Neuronal stem cell (in vitro differentiated cells): ENCODE data around the gene CD302.

Experiments used
- DNase-seq: peaks from one replicate; pipeline ENCODE4 v3.0.0-alpha.2; 2013; ENCODE audit warnings: low spot score
- H2AFZ ChIP-seq: one replicate; pipeline ENCODE4 v1.6.1; 2013; ENCODE audit warnings: mild to moderate bottlenecking, low read length, inconsistent platforms
- H2AK5ac ChIP-seq: 2 replicates; pipeline ENCODE4 v1.6.1; 2013; ENCODE audit warnings: low read depth, mild to moderate bottlenecking, inconsistent platforms, low read length, moderate library complexity, mixed read lengths
- H2BK120ac ChIP-seq: 2 replicates; pipeline ENCODE4 v1.6.1; 2013; ENCODE audit warnings: low read depth, mild to moderate bottlenecking, inconsistent platforms, low read length, moderate library complexity, mixed read lengths
- H2BK12ac ChIP-seq: one replicate; pipeline ENCODE4 v1.6.1; 2013; ENCODE audit warnings: low read length, inconsistent platforms
- H2BK15ac ChIP-seq: 2 replicates; pipeline ENCODE4 v1.6.1; 2013; ENCODE audit warnings: mild to moderate bottlenecking, low read length, inconsistent platforms, mixed read lengths
- H2BK5ac ChIP-seq: one replicate; pipeline ENCODE4 v1.6.1; 2013; ENCODE audit warnings: inconsistent platforms, mild to moderate bottlenecking, low read length, moderate library complexity
- H3K14ac ChIP-seq: one replicate; pipeline ENCODE4 v1.6.1; 2013; ENCODE audit warnings: low read length, inconsistent platforms
- H3K18ac ChIP-seq: 2 replicates; pipeline ENCODE4 v1.6.1; 2013; ENCODE audit warnings: low read length, inconsistent platforms
- H3K23ac ChIP-seq: 2 replicates; pipeline ENCODE4 v1.6.1; 2013; ENCODE audit warnings: low read depth, mild to moderate bottlenecking, mixed read lengths, low read length, inconsistent platforms; ENCODE audit not compliant: poor library complexity
- H3K27ac ChIP-seq: replicated peaks from 3 replicates; pipeline ENCODE4 v1.5.1; 2013; ENCODE audit warnings: low read length, inconsistent platforms
- H3K27me3 ChIP-seq, 3 experiments: 2 replicates each; pipeline ENCODE4 v1.6.1; 2013; ENCODE audit warnings: low read length in 3 of 3, mild to moderate bottlenecking in 2 of 3, inconsistent platforms in 1 of 3, low read depth in 1 of 3, mixed read lengths in 1 of 3, moderate library complexity in 1 of 3; ENCODE audit not compliant: control insufficient read depth in 3 of 3, insufficient read depth in 3 of 3
- H3K36me3 ChIP-seq, 2 donors: replicated peaks in 1 of 2; 2 replicates each; pipeline ENCODE4 v1.6.1; 2013; ENCODE audit warnings: low read length in 2 of 2; ENCODE audit not compliant: control insufficient read depth in 2 of 2, insufficient read depth in 2 of 2
- H3K4ac ChIP-seq: 2 replicates; pipeline ENCODE4 v1.6.1; 2013; ENCODE audit warnings: inconsistent platforms, mild to moderate bottlenecking, low read length, moderate library complexity
- H3K4me1 ChIP-seq, 2 donors: 1 replicate in 1 of 2; 2 replicates in 1 of 2; pipeline ENCODE4 v1.6.1; 2013; ENCODE audit warnings: low read length in 2 of 2, low read depth in 1 of 2; ENCODE audit not compliant: control insufficient read depth in 2 of 2, insufficient read depth in 1 of 2
- H3K4me2 ChIP-seq: one replicate; pipeline ENCODE4 v1.6.1; 2013; ENCODE audit warnings: mild to moderate bottlenecking, low read length, inconsistent platforms; ENCODE audit not compliant: insufficient read depth, poor library complexity, severe bottlenecking
- H3K4me3 ChIP-seq, 2 donors: 2 replicates each; pipeline ENCODE4 v1.5.1; 2013; ENCODE audit warnings: low read length in 2 of 2, mild to moderate bottlenecking in 2 of 2, inconsistent platforms in 1 of 2, moderate library complexity in 1 of 2
- H3K79me1 ChIP-seq: one replicate; pipeline ENCODE4 v1.6.1; 2013; ENCODE audit warnings: low read depth, mild to moderate bottlenecking, inconsistent platforms, low read length, moderate library complexity
- H3K9ac ChIP-seq: one replicate; pipeline ENCODE4 v1.6.1; 2013; ENCODE audit warnings: mild to moderate bottlenecking, low read depth, low read length, inconsistent platforms; ENCODE audit not compliant: poor library complexity
- H3K9me3 ChIP-seq, 2 donors: replicated peaks in 1 of 2; 2 replicates each; pipeline versions ENCODE3 to v1.6.1; 2013; ENCODE audit warnings: low read length in 2 of 2, mild to moderate bottlenecking in 2 of 2, inconsistent platforms in 1 of 2, low read depth in 1 of 2, mixed read lengths in 1 of 2, moderate library complexity in 1 of 2; ENCODE audit not compliant: control insufficient read depth in 2 of 2, insufficient read depth in 1 of 2
- H4K8ac ChIP-seq: one replicate; pipeline ENCODE4 v1.6.1; 2013; ENCODE audit warnings: low read depth, mild to moderate bottlenecking, inconsistent platforms, low read length, moderate library complexity
- H4K91ac ChIP-seq: one replicate; pipeline ENCODE4 v1.6.1; 2013; ENCODE audit warnings: low read length, low read depth, mild to moderate bottlenecking, inconsistent platforms; ENCODE audit not compliant: poor library complexity
- WGBS, 2 donors: extraction: QIAGEN DNeasy Blood & Tissue Kit; methylation state at CpG; one replicate each; pipeline ENCODE4 v1.1.7; 2013; ENCODE audit warnings: missing lambda C conversion rate in 2 of 2, mixed read lengths in 1 of 2; ENCODE audit not compliant: insufficient read length in 2 of 2, insufficient replicate concordance in 1 of 2; ENCODE audit errors: extremely low coverage in 2 of 2; 5-methylcytosine and 5-hydroxymethylcytosine counted together

CD302 gene

DNA sequence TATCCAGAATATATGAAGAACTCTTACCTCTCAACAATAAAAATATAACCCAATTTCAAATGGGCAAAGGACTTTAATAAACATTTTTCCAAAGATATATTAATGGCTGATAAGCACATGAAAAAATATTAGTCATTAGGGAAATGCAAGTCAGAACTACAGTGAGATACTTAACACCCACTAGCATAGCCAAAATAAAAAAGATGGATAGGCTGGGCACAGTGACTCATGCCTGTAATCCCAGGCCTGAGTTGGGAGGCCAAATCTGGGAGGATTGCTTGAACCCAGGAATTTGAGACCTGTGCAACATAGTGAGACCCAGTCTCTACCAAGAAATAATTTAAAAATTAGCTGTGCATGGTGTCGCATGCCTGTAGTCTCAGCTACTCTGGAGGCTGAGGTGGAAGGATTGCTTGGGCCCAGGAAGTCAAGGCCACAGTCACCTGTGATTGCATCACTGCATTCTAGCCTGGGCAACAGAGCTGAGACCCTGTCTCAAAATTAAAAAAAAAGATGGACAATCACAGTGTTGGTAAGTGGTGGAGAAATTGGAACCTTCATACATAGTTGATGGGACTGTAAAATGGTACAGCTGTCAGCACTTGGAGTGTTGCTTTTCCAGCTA, 60.6 kb downstream of the CD302 start:
- Histone ChIP-seq H3K9ac (no peak overlapping the region), H3K36me3 (peaks cover 17 to 100% of the 10 kb centered on the region in 2 donors), H3K14ac (no peak overlapping the region), H2BK120ac (no peak overlapping the region), H2AK5ac (no peak overlapping the region), H3K18ac (no peak overlapping the region), H2BK12ac (no peak overlapping the region), H4K91ac (no peak overlapping the region), H3K4me1 (no peaks in the 10 kb centered on the region), H3K27me3 (no peaks in the 10 kb centered on the region), H2BK15ac (no peak overlapping the region), H3K9me3 (peaks cover 0 to 16% of the 10 kb centered on the region in 2 donors), H3K4me3 (no peak overlapping the region), H3K27ac (no peak overlapping the region), H3K4ac (no peak overlapping the region), H2AFZ (no peak overlapping the region), H2BK5ac (no peak overlapping the region), H3K79me1 (peaks cover 7% of the 10 kb centered on the region), H3K4me2 (no peak overlapping the region), H4K8ac (no peak overlapping the region), H3K23ac (no peak overlapping the region)
- no CpG with 5 or more reads among the region's 1 CpG for WGBS, 2 donors
- no peak for DNase-seq

DNA sequence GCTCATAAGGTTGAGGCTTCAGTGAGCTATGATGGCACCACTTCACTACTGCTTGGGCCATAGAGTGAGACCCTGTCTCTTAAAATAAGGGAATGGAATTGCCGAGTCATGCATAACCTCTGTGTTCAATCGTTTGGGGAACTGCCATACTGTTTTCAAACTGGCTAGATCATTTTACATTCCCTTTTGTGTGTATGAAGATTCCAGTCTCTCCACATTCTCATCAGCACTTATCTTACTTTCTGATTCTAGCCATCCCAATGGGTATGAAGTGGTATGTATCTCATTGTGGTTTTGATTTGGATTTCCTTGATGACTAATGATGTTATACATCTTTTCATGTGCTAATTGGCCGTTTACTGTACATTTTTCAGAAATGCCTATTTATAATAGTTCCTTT, 62.0 kb downstream of the CD302 start:
- Histone ChIP-seq H3K9me3 (peaks cover 0 to 18% of the 10 kb centered on the region in 2 donors), H2AFZ (no peak overlapping the region), H2BK12ac (no peak overlapping the region), H3K4me3 (no peak overlapping the region), H2BK5ac (no peak overlapping the region), H3K79me1 (peaks cover 7% of the 10 kb centered on the region), H3K27ac (no peak overlapping the region), H2AK5ac (no peak overlapping the region), H3K27me3 (no peaks in the 10 kb centered on the region), H3K36me3 (peaks cover 18 to 100% of the 10 kb centered on the region in 2 donors), H3K4ac (no peak overlapping the region), H4K91ac (no peak overlapping the region), H2BK15ac (no peak overlapping the region), H3K23ac (no peak overlapping the region), H2BK120ac (no peak overlapping the region), H4K8ac (no peak overlapping the region), H3K18ac (no peak overlapping the region), H3K14ac (no peak overlapping the region), H3K9ac (no peak overlapping the region), H3K4me2 (no peak overlapping the region), H3K4me1 (no peaks in the 10 kb centered on the region)
- DNase-seq, result no peak
- WGBS, 2 donors, result no CpG with 5 or more reads among the region's 3 CpGs

DNA sequence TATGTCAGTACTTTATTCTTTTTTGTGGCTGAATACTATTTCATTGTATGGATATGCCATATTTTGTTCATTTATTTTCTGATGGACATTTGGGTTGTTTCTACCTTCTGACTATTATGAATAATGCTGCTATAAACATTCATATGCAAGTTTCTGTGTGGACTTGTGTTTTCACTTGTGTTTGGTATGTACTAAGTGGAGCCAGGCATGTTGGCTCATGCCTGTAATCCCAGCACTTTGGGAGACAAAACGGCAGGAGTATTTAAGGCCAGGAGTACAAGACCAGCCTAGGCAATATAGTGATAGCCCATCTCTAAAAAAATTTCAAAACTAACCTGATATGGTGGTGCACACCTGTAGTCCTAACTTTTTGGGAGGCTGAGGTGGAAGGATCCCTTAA, 62.4 kb downstream of the CD302 start:
- no peak overlapping the region for H4K8ac ChIP-seq

GRCh38 chr2:159728629-159729028, 69.4 kb downstream of the CD302 start:
- Histone ChIP-seq H2BK120ac (no peak overlapping the region), H2BK12ac (no peak overlapping the region), H2BK5ac (no peak overlapping the region), H3K4me2 (no peak overlapping the region), H4K91ac (no peak overlapping the region), H3K27me3 (no peaks in the 10 kb centered on the region), H3K79me1 (peaks cover 6% of the 10 kb centered on the region), H3K23ac (no peak overlapping the region), H3K9ac (no peak overlapping the region), H3K14ac (no peak overlapping the region), H2BK15ac (no peak overlapping the region), H3K27ac (no peak overlapping the region), H3K4ac (no peak overlapping the region), H3K9me3 (peaks cover 1 to 43% of the 10 kb centered on the region in 2 donors), H3K18ac (no peak overlapping the region), H3K4me1 (no peaks in the 10 kb centered on the region), H2AFZ (no peak overlapping the region), H4K8ac (no peak overlapping the region), H3K4me3 (no peak overlapping the region), H3K36me3 (peaks cover 14 to 92% of the 10 kb centered on the region in 2 donors), H2AK5ac (no peak overlapping the region)
- WGBS, 2 donors, result 100% methylated on average over 1 of the region's 3 CpGs; no CpG with 5 or more reads in 1 of the 2 donors
- no peak for DNase-seq

More for the DNA sequence above, 62.4 kb downstream of the CD302 start:
- H3K9me3 ChIP-seq, result peaks cover 0 to 22% of the 10 kb centered on the region in 2 donors
- H3K4me3 ChIP-seq, result no peak overlapping the region
- no peak overlapping the region for H3K14ac ChIP-seq
- no peak overlapping the region for H2BK120ac ChIP-seq
- no peak for DNase-seq
- H3K23ac ChIP-seq, result no peak overlapping the region
- H4K91ac ChIP-seq, result no peak overlapping the region
- peaks cover 22 to 100% of the 10 kb centered on the region in 2 donors for H3K36me3 ChIP-seq
- H3K79me1 ChIP-seq, result peaks cover 7% of the 10 kb centered on the region
- H3K4me2 ChIP-seq, result no peak overlapping the region
- no peak overlapping the region for H3K9ac ChIP-seq
- no peak overlapping the region for H2BK5ac ChIP-seq
- no peak overlapping the region for H3K18ac ChIP-seq
- no peaks in the 10 kb centered on the region for H3K4me1 ChIP-seq
- H2BK15ac ChIP-seq, result no peak overlapping the region
- no peak overlapping the region for H2BK12ac ChIP-seq
- H2AFZ ChIP-seq, result no peak overlapping the region
- no CpG with 5 or more reads among the region's 1 CpG for WGBS, 2 donors
- no peak overlapping the region for H2AK5ac ChIP-seq
- H3K27me3 ChIP-seq, result no peaks in the 10 kb centered on the region
- H3K27ac ChIP-seq, result no peak overlapping the region
- H3K4ac ChIP-seq, result no peak overlapping the region
